GM21528 (cell line): ENCODE measurements around the gene MAPK1IP1L.

ENCODE experiments used
- ATAC-seq: cut with Tn5 transposase; IDR thresholded peaks from one replicate; pipeline ENCODE4 v1.9.1; 2021; ENCODE audit warnings: mild to moderate bottlenecking, moderate library complexity; ENCODE audit not compliant: unreplicated experiment, low FRiP score

Gene MAPK1IP1L

DNA sequence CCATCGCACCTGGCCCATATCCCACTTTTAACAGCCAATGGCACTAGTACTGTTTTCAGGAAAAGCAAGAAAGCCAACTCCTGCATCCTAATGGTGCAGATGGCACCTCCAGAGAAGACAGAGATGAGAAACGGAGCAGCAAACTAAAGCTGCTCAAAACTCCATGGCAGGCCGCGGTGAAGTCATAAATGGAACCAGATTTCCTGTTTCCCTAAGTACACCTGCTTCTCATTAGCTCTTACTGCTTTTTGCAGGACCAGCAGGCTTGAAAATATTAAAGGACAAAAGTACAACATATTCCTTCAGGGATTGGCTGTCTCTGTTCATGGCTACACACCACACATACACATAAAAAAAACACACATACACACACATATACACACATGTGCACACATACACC is 40.9 kb downstream of the MAPK1IP1L start:
- ATAC-seq, result no peak

DNA sequence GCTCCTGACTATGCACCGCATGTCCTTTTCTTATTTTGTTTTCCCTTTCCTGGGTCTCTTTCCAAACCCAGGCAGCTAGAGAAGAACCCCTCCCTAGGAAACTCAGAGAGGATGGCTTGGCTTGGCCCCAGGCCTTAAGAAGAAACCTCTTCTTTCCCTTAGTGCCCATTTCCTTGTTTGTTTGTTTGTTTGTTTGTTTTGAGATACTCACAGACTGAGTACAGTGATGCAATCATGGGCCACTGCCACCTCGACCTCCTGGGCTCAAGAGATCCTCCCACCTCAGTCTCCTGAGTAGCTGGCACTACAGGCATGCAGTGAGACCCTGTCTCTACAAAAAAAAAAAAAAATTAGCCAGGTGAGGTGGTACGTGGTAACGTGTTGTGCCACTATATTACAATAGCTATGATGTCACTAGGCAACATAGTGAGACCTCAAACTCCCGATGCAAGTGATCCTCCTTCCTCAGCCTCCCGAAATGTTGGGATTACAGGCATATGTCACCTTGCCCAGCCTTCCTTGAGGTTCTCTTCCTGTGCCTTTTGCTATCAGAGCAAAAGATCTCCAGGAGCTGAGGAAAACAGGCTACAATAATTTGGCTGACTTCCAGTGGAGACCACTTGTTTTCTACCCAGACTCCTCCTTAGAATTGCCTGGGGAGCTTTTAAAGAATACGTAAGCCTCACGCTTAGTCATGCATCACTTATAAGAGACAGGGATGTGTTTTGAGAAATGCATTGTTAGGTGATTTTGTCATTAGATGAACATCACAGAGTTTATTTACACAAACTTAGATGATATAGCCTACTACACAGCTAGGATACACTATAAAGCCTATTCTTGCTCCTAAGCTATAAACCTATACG is 43.1 kb downstream of the MAPK1IP1L start:
- ATAC-seq, result no peak

DNA sequence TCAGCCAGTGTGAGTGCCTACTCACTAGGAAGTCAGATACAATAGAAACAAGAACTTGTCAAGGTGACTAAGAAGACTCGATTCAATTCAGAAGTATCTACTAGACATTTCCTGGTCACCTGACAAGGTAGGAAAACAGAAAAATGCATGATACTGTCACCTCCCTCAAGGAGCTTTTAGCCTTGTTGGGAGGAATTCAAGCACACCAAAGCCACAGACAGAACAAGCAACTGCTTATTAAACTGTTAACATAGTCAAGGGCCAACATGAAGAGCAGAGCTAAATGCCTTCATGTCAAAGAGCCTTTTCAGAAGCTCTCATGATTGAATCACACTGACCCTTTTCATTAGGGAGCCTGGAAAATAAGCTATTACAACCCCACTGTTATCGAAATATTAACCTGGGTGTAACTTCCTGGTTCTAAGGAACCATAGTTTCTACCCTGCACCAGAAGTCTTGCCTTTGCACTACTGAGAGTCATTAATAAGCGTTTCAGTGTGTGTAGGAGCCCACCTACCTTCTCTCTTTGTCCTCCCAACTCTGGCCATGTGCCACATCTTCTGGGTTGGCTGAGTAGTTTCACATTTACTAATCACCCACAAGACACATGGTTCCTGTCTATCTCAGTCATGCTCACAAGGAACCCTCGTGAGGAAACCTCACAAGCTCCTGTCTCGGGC is 46.6 kb downstream of the MAPK1IP1L start:
- ATAC-seq, result peak; percentile 72

GRCh38 chr14:55098561-55098898 is 47.1 kb downstream of the MAPK1IP1L start:
- no peak for ATAC-seq

DNA sequence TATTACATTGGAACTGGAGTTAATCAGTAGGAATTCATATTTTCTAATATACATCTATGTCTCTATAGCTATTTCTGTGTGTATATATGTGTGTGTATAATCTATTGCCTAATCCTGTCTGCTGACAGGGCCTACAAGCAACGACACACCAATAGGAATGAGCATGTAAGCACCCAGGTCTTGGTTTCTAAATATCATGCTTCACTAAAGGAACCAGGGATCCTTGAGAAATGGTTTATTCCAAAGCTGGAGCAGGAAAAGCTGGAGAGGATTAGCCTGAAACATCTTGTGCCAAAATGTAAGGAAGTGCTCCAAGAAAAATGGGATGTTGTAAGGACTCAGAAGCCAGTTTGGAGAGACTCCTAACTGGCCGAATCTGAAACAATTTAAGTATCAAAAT is 48.3 kb downstream of the MAPK1IP1L start:
- ATAC-seq, result no peak

- ATAC-seq, result no peak
Measured at GRCh38 chr14:55101698-55102097, 50.3 kb downstream of the MAPK1IP1L start.

- peak; percentile 67 for ATAC-seq
Measured at GRCh38 chr14:55102141-55102621, 50.7 kb downstream of the MAPK1IP1L start.

- ATAC-seq, result no peak
Measured at GRCh38 chr14:55103005-55103640, 51.7 kb downstream of the MAPK1IP1L start.

DNA sequence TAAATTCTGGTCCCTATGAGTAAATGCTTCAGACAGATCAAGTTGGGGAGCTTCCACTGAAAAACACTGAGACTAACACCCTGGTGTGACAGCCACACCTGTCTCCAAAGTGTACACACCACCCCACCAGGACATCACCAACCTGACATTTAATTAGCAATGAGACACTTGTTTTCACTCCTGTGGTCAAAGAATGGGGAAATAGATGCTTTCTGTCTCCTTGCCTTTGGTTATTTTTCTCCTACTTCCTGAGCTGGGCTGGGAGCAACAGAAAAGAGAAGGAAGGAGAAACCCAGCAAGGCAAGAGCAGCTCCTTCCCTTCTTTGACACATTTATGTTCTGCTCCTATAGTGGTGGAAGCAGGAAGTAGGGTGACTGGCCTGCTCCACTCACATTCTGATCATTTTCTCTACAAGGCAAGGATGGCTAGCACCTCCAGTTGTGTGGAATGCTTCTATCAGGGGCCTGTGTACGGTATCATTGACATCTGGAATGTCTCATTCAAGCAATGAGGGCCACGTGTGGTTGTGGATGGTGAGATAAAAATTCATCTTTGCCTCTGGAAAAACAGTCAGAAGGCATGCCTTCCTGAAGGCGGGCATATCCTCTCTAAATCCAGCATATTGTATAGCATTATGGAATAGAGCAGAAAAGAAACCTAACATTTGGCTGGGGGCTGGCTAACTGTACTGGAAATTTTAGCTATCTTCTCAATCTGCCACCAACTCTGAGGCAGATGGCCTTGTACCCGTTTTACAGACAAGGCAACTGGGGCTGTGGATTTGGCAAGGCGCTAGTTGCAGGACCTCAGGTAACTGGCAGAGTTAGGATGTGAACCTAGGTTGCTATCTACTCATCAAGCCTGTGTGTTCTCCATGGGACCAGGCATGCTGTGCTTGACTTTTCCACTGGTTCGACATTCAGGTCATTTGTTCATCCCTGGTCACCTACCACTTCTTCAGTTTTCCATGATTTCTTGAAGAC is 52.8 kb downstream of the MAPK1IP1L start:
- no peak for ATAC-seq

DNA sequence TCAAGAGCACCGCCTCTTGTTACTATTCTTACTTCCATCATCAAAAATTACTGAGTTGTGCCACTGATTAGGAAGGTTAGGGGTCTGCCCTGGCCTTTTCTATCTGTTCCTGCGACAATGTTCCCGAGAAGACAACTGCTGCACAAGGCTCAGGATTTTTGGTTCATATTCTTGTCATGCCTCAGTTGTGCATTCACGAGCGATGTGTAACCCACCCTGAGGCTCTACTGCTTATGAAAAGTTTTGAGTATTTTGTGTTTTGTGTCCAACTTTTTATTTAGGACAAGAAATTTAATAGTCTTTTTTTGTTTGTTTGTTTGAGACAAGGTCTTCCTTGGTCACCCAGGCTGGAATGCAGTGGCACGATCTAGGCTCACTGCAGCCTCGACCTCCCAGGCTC is 54.5 kb downstream of the MAPK1IP1L start:
- no peak for ATAC-seq

GRCh38 chr14:55107766-55108554 is 56.5 kb downstream of the MAPK1IP1L start:
- no peak for ATAC-seq

DNA sequence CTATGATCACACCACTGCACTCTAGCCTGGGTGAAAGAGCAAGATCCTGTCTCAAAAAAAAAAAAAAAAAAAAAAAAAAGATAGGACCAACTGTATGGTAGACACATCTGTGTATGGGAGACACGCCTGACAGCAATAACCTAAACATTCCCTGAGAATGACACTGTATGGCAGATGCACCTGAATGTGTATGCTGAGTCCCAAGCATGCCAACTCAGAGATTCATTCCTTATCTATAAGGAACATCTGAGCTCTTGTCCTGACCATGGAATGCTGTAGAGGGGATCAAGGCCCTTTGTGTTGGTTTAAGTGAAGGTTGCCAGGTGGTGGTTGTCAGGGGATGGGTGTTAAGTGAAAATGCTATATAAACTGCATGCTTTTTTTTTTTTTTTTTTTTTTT is 58.4 kb downstream of the MAPK1IP1L start:
- ATAC-seq, result no peak

DNA sequence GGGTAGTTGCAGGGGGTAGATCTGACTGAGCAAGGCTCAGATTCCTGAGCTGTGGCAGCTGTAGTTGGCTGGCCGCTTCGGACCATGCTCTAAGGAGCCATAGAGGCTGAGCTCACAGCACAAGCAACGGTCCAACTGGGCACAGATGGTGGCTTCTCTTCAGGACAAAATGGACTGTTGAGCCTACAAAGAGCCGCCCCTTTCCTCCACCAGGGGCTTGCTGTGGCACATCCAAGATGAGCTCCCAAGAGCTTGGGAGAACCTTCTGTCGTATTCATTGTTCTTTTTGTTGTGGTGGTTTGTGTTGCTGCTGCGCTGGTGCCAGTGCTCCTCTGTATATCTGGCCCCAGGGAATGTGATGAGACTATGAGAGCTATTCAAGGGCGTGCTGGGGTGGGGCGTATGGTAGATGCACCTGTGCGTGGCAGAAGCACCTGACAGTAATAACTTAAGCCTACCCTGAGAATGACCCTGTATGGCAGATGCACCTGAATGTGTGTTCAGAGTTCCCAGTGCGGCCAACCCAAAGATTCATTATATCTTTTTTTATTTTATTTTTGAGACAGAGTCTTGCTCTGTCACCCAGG is 59.8 kb downstream of the MAPK1IP1L start:
- ATAC-seq, result no peak

- no peak for ATAC-seq
Measured at GRCh38 chr14:55114720-55115119, 63.3 kb downstream of the MAPK1IP1L start.

GRCh38 chr14:55115460-55115859 is 64.0 kb downstream of the MAPK1IP1L start:
- no peak for ATAC-seq

- ATAC-seq, result no peak
Measured at GRCh38 chr14:55115861-55116245, 64.4 kb downstream of the MAPK1IP1L start.

DNA sequence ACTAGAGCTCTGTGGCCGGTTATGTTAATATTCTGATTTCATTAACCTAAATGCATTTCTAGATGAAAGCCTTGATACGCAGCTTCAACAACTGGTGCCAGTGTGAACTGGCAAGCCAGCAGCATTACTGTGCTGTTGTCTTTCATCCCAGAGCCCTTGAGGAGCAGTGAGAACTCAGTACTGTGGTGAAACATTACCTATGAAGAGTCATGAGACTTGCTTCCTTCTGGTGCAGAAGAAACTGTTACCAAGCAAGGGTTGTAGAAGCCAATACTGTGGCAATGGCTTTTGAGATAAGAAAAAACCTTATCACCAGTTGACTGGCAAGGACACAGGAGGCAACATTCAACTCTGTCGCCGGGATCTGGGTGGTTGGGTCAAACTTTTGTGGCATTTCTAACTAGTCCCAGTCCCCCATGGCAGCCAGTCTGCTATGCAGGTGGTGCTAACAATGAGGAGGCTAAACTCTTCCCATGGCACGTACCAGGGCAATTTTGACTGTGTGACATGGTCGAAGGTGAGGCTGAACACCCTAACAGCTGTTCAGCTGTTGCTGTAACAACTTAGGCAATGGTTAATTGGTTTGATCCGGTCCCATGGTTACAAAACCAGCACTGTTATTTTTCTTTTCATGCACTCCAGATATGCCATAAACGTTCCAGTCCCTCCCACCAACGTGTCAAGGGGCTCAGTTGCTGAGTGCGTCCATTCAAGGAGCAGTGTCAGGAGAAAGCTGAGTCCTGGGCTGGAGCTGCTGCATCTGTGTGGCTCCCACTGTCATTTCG is 65.0 kb downstream of the MAPK1IP1L start:
- no peak for ATAC-seq

- no peak for ATAC-seq
Measured at GRCh38 chr14:55117803-55118441, 66.5 kb downstream of the MAPK1IP1L start.
